Nephron (organoid): ENCODE data around the gene ZCCHC2.

Experiments used
- H3K27ac Mint-ChIP-seq, 3 experiments: 2 replicates each; pipeline ENCODE4 v1.8.0; 2020; ENCODE audit warnings: mixed read lengths in 3 of 3, mild to moderate bottlenecking in 2 of 3, moderate library complexity in 1 of 3
- H3K27me3 Mint-ChIP-seq: 2 replicates; pipeline ENCODE4 v1.8.0; 2021; ENCODE audit warnings: low read depth, mild to moderate bottlenecking, moderate library complexity, mixed read lengths
- H3K36me3 Mint-ChIP-seq: 2 replicates; pipeline ENCODE4 v1.8.0; 2020; ENCODE audit warnings: low read depth, mixed read lengths
- H3K4me1 Mint-ChIP-seq: 2 replicates; pipeline ENCODE4 v1.8.0; 2020; ENCODE audit warnings: mixed read lengths
- H3K4me3 Mint-ChIP-seq, 3 experiments: 2 replicates each; pipeline ENCODE4 v1.8.0; 2020; ENCODE audit warnings: mild to moderate bottlenecking in 3 of 3, mixed read lengths in 3 of 3, moderate library complexity in 2 of 3
- H3K9me3 Mint-ChIP-seq: 2 replicates; pipeline ENCODE4 v1.8.0; 2020; ENCODE audit warnings: mixed read lengths
- CTCF ChIP-seq, 3 experiments: fragments of 200-600 bp; sonication (generic); IDR thresholded peaks; one replicate each; pipeline ENCODE4 v1.5.0; 2021; ENCODE audit warnings: antibody characterized with exemption in 3 of 3; ENCODE audit not compliant: unreplicated experiment in 3 of 3

The ZCCHC2 gene

DNA sequence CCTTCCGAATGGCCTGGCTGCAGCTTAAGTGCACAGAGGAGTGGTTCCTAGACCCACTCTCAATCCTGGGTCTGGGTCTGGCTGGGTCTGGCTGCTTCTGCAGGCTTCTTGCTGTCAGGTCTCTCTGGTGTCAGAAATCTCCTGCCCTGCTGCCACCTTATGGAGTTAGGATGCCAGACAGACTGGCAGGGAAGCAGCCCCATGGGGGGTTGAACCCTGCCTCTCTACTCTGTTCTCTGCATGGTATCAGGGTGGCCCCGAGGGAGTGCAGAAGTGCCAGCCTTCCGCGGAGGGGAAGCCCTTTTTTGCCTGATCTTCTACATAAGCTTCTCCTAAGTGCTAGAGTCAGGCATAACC, 89.4 kb downstream of the ZCCHC2 start:
- Mint-ChIP-seq H3K4me3 (peak overlapping the region in 2 of 3 experiments; percentile 16 to 45), H3K27me3 (peaks cover 16% of the 10 kb centered on the region)
- no peak for TF ChIP-seq CTCF (IDR thresholded peaks at IDR 0.05; ENCODE audit: unreplicated experiment in 3 of 3)

DNA sequence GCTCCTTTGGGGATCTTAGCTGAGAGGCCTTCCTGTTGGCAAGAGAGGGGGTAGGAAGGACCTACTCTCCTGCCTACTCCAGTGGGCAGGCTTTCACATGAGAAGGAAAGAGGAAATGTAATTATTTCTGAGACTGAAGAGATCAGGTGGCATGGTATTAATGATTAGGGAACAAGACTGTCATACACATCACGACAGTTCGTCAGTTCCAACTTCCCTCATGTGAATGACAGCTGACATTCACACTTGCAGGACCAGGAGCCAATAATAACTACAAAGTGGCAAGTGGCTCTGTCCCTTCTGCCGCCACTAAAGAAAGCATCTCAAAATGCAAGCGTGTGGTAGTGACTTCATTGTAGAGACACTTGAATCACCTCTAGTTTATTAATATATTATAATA, 90.0 kb downstream of the ZCCHC2 start:
- no peaks in the 10 kb centered on the region for H3K36me3 Mint-ChIP-seq
- peaks cover 29% of the 10 kb centered on the region for H3K4me1 Mint-ChIP-seq
- no peak for TF ChIP-seq CTCF (IDR thresholded peaks at IDR 0.05; ENCODE audit: unreplicated experiment in 3 of 3)
- peaks cover 16% of the 10 kb centered on the region for H3K27me3 Mint-ChIP-seq
- H3K4me3 Mint-ChIP-seq = no peak overlapping the region
- H3K9me3 Mint-ChIP-seq = no peaks in the 10 kb centered on the region
- no peak overlapping the region for H3K27ac Mint-ChIP-seq

More for the DNA sequence above, 89.4 kb downstream of the ZCCHC2 start:
- H3K36me3 Mint-ChIP-seq = no peaks in the 10 kb centered on the region
- peaks cover 29% of the 10 kb centered on the region for H3K4me1 Mint-ChIP-seq
- no peaks in the 10 kb centered on the region for H3K9me3 Mint-ChIP-seq
- H3K27ac Mint-ChIP-seq = no peak overlapping the region

DNA sequence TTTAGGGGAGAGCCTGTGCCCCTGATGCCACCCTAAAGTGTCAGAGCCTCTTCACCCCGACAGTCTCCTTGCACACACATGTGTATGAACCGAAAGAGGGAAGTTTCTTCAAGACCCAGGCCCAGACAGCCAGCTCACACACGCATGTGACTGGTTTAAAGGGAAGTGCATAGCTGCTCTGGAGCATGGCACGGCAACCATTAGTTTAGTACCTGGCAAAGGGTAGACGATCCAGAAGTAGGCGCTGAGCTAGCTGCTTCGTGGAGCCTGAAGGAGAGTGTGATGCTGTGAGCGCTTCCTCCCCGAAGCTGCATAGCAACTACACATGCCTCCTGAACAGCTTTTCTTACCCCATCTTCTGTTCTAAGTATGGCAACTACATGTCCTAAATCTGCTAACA, 91.7 kb downstream of the ZCCHC2 start:
- Mint-ChIP-seq H3K27me3 (peaks cover 16% of the 10 kb centered on the region), H3K27ac (no peak overlapping the region), H3K9me3 (no peaks in the 10 kb centered on the region), H3K4me1 (peaks cover 28% of the 10 kb centered on the region), H3K4me3 (peak overlapping the region in 1 of 3 experiments; percentile 11), H3K36me3 (no peaks in the 10 kb centered on the region)
- TF ChIP-seq CTCF (IDR thresholded peaks at IDR 0.05; ENCODE audit: unreplicated experiment in 3 of 3) = no peak

DNA sequence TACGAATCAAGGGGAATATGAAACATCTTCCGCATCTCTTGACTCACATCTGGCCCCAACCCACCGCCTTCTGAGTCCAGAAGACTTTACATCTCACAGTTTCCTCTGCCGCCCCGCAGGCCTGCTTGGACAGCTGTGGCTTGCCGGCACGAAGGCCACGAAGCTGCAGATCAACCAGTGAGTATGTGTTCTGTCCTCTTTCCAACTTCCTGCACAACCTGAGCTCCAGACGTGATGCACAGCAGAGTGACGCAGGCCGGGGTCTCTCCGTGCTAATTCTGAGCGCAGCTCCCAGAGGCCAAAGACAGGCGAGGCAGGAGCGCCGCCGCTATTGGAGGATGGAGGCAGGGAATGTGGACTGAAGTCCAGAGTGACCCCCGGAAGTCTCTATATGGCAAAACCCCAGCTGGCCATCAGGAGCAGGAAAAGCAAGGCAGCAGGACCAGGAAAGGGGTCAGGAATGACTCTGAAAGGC, 93.5 kb downstream of the ZCCHC2 start:
- Mint-ChIP-seq H3K27ac (no peak overlapping the region), H3K9me3 (no peaks in the 10 kb centered on the region), H3K36me3 (no peaks in the 10 kb centered on the region), H3K4me3 (no peak overlapping the region), H3K27me3 (peaks cover 12% of the 10 kb centered on the region), H3K4me1 (peaks cover 12% of the 10 kb centered on the region)
- no peak for TF ChIP-seq CTCF (IDR thresholded peaks at IDR 0.05; ENCODE audit: unreplicated experiment in 3 of 3)

DNA sequence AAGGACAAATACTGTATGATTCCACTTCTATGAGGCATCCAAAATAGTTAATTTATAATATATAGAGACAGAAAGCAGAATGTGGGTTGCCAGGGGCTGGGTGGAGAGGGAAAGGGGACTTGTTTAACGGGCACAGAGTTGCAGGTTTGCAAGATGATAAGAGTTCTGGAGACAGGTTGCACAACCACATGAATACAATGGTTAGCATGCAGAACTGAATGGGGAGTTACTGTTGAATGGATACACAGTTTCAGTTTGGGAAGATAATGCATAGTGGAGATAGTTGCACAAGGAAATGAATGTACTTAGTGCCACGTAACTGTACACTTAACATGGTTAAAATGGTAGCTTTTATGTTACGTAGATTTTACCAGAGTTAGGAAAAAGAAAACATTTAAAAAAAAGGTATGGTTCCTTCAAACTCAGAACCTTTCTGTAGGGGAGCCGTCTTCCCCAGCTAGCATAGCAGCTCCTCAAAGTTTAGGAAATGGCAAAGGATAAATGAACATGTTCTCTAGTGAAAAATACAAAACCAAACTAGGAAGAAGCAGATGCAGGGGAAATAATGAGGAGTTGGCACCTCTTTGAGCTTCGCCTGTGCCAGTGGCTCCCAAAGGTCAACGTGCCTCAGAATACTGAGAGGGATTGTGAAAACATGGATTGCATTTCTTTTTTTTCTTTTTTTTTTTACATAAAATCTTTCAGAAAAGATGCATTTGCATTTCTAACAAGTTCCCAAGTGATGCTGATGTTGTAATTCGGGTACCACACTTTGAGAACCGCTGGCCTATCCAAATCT, 95.2 kb downstream of the ZCCHC2 start:
- peaks cover 12% of the 10 kb centered on the region for H3K27me3 Mint-ChIP-seq
- H3K9me3 Mint-ChIP-seq = no peaks in the 10 kb centered on the region
- TF ChIP-seq CTCF (IDR thresholded peaks at IDR 0.05; ENCODE audit: unreplicated experiment in 3 of 3) = no peak
- H3K36me3 Mint-ChIP-seq = no peaks in the 10 kb centered on the region
- H3K4me1 Mint-ChIP-seq = peaks cover 5% of the 10 kb centered on the region
- no peak overlapping the region for H3K27ac Mint-ChIP-seq
- no peak overlapping the region for H3K4me3 Mint-ChIP-seq

DNA sequence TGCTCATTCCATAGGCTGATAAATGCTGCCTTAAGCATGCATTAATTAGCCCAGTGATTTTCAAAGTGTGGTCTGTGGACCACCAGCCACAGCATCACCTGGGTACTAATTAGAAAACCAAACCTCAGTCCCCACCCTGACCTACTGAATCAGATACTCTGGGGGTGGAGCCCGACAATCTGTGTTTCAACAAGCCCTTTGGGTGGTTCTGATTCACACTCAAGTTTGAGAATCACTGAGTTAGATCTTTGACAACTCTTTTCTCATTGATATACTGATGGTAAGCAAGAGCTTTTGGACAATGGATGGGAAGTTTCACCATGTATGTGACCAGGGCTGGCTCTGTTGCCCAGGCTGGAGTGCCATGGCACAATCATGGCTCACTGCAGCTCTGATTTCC, 95.9 kb downstream of the ZCCHC2 start:
- Mint-ChIP-seq H3K36me3 (no peaks in the 10 kb centered on the region), H3K27ac (no peak overlapping the region), H3K27me3 (peaks cover 6% of the 10 kb centered on the region), H3K4me3 (no peak overlapping the region), H3K4me1 (no peaks in the 10 kb centered on the region), H3K9me3 (no peaks in the 10 kb centered on the region)
- no peak for TF ChIP-seq CTCF (IDR thresholded peaks at IDR 0.05; ENCODE audit: unreplicated experiment in 3 of 3)
